ENCODE results near the gene PRKACB.

DNA sequence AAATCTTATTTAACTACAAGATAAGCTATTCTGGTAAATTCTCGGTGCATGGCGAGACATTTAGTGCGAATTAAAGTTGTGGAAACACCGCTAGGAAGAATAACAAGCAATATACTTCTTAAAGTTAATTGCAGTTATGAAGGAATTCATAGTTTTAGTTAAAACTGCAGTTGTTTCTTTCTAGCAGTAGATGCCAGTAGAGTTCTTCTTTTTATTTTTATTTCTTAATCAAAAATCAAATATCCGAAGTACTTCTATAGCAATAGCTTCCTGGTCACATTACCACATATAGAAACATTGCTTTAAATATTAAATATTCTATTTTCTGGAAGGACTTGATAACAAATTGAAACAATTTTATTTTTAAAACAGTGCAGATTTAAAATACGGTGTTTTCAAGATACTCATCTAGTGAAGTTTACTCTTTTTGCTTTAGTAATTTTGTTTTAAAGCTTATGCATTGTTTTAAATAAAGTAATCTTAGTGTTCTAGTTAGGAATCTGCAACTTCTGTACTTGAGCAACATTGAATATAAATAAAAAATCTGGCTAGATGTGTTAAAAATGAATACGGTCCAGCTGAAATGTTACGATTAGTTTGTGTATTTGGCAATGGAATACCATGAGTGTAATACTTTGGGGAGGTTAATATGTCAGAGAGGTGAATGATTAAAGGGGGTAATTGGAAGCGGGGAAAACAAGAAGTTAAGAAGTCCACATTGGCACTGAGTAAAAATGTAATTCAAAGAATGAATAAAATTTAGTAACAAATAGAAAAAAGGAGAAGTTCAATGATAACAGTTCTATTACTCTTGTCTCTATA, 2.7 kb upstream of the PRKACB start:
- TF ChIP-seq, protein P1, sequence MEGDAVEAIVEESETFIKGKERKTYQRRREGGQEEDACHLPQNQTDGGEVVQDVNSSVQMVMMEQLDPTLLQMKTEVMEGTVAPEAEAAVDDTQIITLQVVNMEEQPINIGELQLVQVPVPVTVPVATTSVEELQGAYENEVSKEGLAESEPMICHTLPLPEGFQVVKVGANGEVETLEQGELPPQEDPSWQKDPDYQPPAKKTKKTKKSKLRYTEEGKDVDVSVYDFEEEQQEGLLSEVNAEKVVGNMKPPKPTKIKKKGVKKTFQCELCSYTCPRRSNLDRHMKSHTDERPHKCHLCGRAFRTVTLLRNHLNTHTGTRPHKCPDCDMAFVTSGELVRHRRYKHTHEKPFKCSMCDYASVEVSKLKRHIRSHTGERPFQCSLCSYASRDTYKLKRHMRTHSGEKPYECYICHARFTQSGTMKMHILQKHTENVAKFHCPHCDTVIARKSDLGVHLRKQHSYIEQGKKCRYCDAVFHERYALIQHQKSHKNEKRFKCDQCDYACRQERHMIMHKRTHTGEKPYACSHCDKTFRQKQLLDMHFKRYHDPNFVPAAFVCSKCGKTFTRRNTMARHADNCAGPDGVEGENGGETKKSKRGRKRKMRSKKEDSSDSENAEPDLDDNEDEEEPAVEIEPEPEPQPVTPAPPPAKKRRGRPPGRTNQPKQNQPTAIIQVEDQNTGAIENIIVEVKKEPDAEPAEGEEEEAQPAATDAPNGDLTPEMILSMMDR (IDR thresholded peaks at IDR 0.05), result peak; percentile 39 to 55 (median 47)
- no peak for TF ChIP-seq POLR2A (IDR thresholded peaks at IDR 0.05)

Measured in uterus (tissue), 2 donors.